T-helper 1 cell treated with Interleukin-12 subunit alpha and Interleukin-12 subunit beta and Interleukin-4 antibody, amounts not matched to agents 30 μg/mL and 1 μg/mL, for 36 hours (primary cell): ENCODE results near the gene DOK7.
"Not testable (repeated sequence)": the region's sequence is repeated elsewhere in the genome, so short reads cannot be mapped to it uniquely, and the experiment has no call there.

Source experiments
- H3K27ac Mint-ChIP-seq: one replicate; pipeline ENCODE4 v1.8.0; 2021; ENCODE audit warnings: mild to moderate bottlenecking, mixed read lengths
- H3K27me3 Mint-ChIP-seq: one replicate; pipeline ENCODE4 v1.8.0; 2021; ENCODE audit warnings: low read depth, mixed read lengths
- H3K36me3 Mint-ChIP-seq: one replicate; pipeline ENCODE4 v1.8.0; 2021; ENCODE audit warnings: low read depth, mixed read lengths
- H3K4me1 Mint-ChIP-seq: one replicate; pipeline ENCODE4 v1.8.0; 2021; ENCODE audit warnings: low read depth, mixed read lengths
- H3K4me3 Mint-ChIP-seq: one replicate; pipeline ENCODE4 v1.8.0; 2021; ENCODE audit warnings: mild to moderate bottlenecking, moderate library complexity, mixed read lengths
- H3K9me3 Mint-ChIP-seq: one replicate; pipeline ENCODE4 v1.8.0; 2021; ENCODE audit warnings: mixed read lengths

Gene DOK7

DNA sequence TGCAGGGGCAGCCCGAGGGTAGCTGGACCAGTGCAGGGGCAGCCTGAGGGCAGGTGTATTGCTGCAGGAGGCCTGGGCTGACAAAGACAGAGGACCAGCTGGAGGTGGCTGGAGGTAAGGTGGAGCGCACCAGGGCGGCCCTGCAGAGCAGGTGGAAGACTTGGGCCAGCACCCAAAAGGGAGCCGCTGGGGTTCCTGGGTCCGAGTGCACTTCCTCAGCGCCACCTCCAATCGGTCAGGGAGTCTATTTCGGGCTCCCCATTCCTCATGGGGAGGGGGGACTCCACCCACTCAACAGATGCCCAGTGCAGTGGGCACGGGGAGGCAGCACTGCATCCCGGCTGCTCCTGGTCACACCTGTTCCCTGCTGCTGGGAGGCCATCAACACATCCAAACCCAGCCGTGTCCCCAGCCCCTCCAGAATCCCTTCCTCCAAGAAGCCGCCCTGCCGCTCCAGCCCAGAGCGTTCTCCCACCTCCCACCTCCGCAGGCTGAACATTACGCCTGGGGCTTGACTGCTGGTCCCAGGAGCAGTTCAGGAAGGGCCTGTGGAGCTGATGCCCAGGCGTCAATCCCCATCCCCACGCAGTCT is 67.7 kb downstream of the DOK7 start:
- Mint-ChIP-seq H3K36me3 (peaks cover 9% of the 10 kb centered on the region), H3K9me3 (peaks cover 3% of the 10 kb centered on the region), H3K4me1 (peaks cover 21% of the 10 kb centered on the region), H3K4me3 (peak overlapping the region; percentile 89), H3K27ac (peak overlapping the region; percentile 67), H3K27me3 (peaks cover 18% of the 10 kb centered on the region)

DNA sequence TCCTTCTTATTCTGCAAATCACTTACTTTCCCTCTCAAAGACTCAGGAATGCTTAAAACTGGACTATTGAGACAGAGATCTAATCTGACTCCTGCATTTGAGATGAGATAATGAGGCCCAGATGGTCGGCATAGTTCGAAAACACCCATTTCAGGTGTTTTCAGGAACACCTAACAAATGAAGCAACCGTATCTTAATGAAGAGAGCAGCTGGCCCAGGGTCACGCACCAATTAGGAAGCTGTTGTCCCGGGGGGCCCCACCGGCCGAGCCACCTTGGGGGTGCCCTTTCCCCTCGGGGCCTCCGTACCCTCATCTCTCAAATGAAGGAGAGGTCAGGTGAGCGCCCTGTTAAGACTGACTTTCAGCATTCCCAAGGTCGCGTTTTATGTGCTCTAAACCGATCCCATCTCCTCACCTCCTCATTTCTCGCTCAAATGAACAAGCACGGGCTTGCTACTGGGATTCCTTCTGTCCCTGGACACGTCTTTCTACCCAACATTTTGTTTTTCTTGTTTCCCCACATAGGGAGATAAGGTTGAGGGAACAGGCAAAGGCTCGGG is 68.3 kb downstream of the DOK7 start:
- Mint-ChIP-seq H3K9me3 (peaks cover 3% of the 10 kb centered on the region), H3K27me3 (peaks cover 18% of the 10 kb centered on the region), H3K27ac (peak overlapping the region; percentile 67), H3K4me3 (peak overlapping the region; percentile 89), H3K4me1 (peaks cover 21% of the 10 kb centered on the region), H3K36me3 (peaks cover 9% of the 10 kb centered on the region)

DNA sequence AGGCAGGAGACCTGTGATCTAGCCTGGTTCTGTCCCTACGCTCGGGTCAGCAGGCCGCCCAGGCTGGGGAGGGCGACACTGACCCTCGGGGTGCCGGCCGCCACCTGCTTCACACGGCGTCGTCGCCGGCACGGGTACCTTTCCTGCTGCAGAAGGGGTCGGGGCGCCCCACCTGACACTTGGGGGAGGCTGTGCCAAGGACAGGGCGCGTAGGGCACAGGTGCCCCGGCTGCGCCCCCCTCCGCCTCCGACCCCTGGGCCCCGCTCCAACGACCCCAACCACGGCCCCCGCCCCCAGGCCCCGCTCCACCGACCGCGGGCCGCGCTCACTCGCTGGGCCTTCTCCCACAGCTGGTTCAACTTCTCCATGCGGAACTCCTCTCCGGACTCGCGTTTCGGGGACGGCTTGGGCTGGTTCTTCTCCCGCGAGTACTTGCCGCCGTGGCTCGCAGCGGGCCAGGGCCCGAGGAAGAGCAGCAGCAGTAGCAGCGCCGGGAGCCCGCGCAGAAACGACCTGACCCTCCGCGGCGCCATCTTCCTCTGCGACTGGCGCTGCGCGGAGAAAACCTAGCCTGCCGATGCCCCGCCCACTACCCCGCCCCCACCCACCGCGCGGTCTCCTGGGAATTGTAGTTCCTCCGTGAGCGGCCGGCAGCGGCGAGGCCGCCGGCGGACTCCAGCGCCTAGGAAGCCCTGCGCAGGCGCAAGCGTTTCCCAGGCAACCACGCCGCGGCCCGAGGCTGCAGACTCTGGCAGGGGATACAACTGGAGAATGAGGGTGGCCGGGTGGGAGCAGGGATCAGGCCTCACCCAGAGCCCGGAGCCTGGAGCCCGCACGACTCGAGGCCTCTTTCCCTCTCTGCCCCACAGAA is 69.0 kb downstream of the DOK7 start, which contains the start of gene LRPAP1:
LRPAP1 (minus strand) TSS at position 544 of the 872 bp plus-strand sequence; CDS start at position 534, 10 bp downstream.
- H3K4me3 Mint-ChIP-seq: peak within 1 kb of the TSS; percentile 99
- H3K9me3 Mint-ChIP-seq: peaks cover 3% of the 10 kb centered on the region
- H3K4me1 Mint-ChIP-seq: peaks cover 21% of the 10 kb centered on the region
- H3K36me3 Mint-ChIP-seq: peaks cover 6% of the 10 kb centered on the region
- H3K27me3 Mint-ChIP-seq: peaks cover 18% of the 10 kb centered on the region
- H3K27ac Mint-ChIP-seq: peak within 1 kb of the TSS; percentile 96

DNA sequence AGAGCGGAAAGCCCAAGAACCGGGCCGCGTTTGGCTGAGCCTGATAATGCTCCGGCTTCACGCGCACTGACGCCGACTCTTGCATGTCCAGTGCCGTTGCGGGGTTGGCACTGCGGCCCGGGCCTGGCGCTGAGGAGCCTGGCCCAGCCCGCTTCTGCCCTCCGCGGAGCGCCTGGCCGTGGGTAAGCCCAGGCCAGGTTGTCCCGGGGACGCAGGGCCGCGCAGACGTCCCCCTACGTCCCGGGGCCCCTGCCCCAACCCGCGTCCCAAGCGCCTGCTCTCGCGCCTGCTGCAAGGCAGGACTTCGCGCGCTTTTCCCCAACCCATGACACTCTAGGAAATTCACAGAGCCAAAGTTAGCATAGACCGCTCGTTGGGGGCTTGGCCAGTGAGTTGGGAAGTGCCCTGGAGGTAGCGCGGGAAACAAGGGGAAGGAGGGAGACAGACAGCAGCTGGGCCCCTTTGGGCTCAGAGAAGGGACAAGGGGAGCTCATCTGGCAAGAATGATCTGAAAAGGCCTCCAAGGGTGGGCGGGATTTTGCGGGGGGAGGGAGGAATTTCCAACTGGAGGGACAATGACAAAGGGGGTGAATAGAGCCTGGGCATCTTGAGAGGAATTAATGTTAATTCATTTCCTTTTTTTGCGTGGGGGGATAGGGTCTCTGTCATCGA is 69.8 kb downstream of the DOK7 start:
- H3K27me3 Mint-ChIP-seq: peaks cover 18% of the 10 kb centered on the region
- peaks cover 3% of the 10 kb centered on the region for H3K9me3 Mint-ChIP-seq
- peak overlapping the region; percentile 99 for H3K4me3 Mint-ChIP-seq
- peaks cover 6% of the 10 kb centered on the region for H3K36me3 Mint-ChIP-seq
- no peak overlapping the region for H3K27ac Mint-ChIP-seq
- H3K4me1 Mint-ChIP-seq: peaks cover 21% of the 10 kb centered on the region

DNA sequence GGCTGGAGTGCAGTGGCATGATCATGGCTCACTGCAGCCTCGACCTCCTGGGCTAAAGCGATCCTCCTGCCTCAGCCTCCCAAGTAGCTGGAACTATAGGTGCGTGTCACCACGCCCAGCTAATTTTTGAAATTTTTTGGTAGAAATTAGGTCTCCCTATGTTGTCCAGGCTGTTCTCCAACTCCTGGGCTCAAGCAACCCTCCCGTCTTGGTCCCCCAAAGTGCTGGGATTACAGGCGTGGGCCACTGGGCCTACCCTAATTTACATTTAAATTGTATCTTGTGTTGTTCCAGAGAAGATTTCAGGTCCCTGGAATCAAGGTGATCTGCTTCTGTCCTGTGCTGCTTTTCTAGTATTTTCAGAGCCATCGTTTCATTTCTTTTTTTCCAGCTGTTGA is 70.3 kb downstream of the DOK7 start:
- Mint-ChIP-seq H3K36me3 (peaks cover 6% of the 10 kb centered on the region), H3K9me3 (peaks cover 3% of the 10 kb centered on the region), H3K27ac (no peak overlapping the region), H3K27me3 (peaks cover 18% of the 10 kb centered on the region), H3K4me1 (peaks cover 21% of the 10 kb centered on the region), H3K4me3 (peak overlapping the region; percentile 65)

DNA sequence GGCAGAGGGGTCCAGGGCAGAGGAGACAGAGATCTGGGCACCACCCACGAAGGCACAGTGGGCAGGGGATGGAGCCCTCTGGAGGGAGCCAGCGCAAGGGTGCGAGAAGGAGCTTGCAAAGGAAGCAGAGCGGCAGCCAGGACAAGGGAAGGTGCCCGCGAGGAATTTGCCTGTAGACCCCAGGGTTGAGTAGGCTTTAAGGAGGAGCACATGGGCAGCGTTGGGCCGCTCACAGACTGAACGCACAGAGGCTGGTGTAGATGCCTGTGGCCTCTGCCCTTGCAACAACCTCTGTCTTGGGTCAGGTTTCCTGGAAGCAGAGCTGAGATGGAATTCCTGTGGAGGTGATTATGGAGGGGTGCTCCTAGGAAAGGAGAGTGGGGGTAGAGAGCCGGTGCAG is 72.7 kb downstream of the DOK7 start:
- Mint-ChIP-seq H3K4me1 (peaks cover 14% of the 10 kb centered on the region), H3K27me3 (peaks cover 18% of the 10 kb centered on the region)
- not testable (repeated sequence) for H3K4me3 Mint-ChIP-seq, H3K9me3 Mint-ChIP-seq, H3K36me3 Mint-ChIP-seq, H3K27ac Mint-ChIP-seq

DNA sequence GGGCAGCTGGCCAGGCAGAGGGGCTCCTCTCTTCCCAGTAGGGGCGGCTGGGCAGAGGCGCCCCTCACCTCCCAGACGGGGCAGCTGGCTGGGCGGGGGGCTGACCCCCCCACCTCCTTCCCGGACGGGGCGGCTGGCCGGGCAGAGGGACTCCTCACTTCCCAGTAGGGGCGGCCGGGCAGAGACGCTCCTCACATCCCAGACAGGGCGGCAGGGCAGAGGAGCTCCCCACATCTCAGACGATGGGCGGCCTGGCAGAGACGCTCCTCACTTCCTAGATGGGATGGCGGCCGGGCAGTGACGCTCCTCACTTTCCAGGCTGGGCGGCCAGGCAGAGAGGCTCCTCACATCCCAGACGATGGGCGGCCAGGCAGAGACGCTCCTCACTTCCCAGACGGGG is 75.8 kb downstream of the DOK7 start:
- H3K27me3 Mint-ChIP-seq: peaks cover 13% of the 10 kb centered on the region
- not testable (repeated sequence) for H3K36me3 Mint-ChIP-seq, H3K4me3 Mint-ChIP-seq, H3K27ac Mint-ChIP-seq, H3K4me1 Mint-ChIP-seq, H3K9me3 Mint-ChIP-seq

DNA sequence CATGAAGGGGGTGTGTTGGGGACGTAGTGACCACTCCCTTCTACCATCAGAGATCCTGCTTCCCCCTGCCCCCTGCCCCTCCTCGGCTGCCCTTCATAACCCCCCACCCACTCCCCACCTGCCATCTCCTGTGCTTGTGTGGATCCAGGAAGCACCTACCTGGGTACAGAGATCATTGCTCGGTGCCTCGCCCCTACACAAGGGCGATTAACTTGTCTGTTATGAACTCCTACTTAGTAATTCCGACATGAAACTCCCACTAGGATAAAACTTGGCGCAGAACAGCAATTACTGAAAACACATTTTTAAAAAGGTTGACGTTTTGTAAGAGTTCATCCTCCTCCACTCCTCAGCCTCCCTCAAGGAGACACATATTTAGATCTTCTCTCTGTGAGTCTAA is 80.3 kb downstream of the DOK7 start:
- not testable (repeated sequence) for H3K4me1 Mint-ChIP-seq, H3K9me3 Mint-ChIP-seq, H3K4me3 Mint-ChIP-seq, H3K36me3 Mint-ChIP-seq, H3K27ac Mint-ChIP-seq, H3K27me3 Mint-ChIP-seq
